Left cardiac atrium (tissue), 4 donors: Measurements from ENCODE around the gene KCNAB2. TPM values are rescaled to one million over a fixed set of nuclear protein-coding genes. Genes with fewer than 3 reads are reported as not detected.
"Not testable (repeated sequence)": the region's sequence is repeated elsewhere in the genome, so short reads cannot be mapped to it uniquely, and the experiment has no call there.

Experiments
- ATAC-seq, 2 donors: fragments of 200-7000 bp; cut with Tn5 transposase; one replicate each; pipeline ENCODE4 v1.9.1; 2020; ENCODE audit warnings: mild to moderate bottlenecking in 2 of 2, moderate library complexity in 2 of 2
- DNase-seq: peaks from one replicate; pipeline ENCODE4 v3.0.0-alpha.2; 2020
- intact Hi-C, 2 donors: fragments of 100-400 bp; cut with DNase I; formaldehyde crosslinking; loops; one replicate each; pipeline versions ENCODE4 v1.14.1 to v1.15.1; 2022 to 2023
- total RNA-seq, 2 donors: library from RNA; stranded (reverse); fragmentation: NEBNext Ultra II Directional; extraction: Animal tissue kit (Norgen Biotek cat#: 25700); gene quantifications; one replicate each; pipeline ENCODE4 v1.2.1, GENCODE V29; 2021
- donor health status: DM: no; HTN: yes; CAD: no.
- donor health status: DM: no; HTN: yes; CAD: no; lungs with severe emphysema.
- donor health status: DM: yes; HTN: yes; CAD: no.
- donor health status: Dilated cardiomyopathy.

The KCNAB2 gene
- total RNA-seq, 2 donors from 2014 or later = 13.2 to 14.7 TPM

GRCh38 chr1:6008696-6009095 is 37.0 kb upstream of the KCNAB2 start:
- ATAC-seq = no peak
- intact Hi-C loops = no loop called here
- DNase-seq = no peak

- DNase-seq (no peak), ATAC-seq (no peak)
- intact Hi-C loops = no loop called here
These were observed 36.3 kb upstream of the KCNAB2 start for GRCh38 chr1:6009120-6010040.

- ATAC-seq (no peak), DNase-seq (no peak)
- intact Hi-C loops = no loop called here
These were observed 35.1 kb upstream of the KCNAB2 start for GRCh38 chr1:6010554-6010953.

- intact Hi-C loops = no loop called here
- DNase-seq (no peak), ATAC-seq (no peak)
These were observed 34.3 kb upstream of the KCNAB2 start for GRCh38 chr1:6011161-6011945.

GRCh38 chr1:6011946-6012258 is 33.8 kb upstream of the KCNAB2 start:
- ATAC-seq (no peak), DNase-seq (no peak)
- intact Hi-C loops = no loop called here

- DNase-seq (peak; percentile 40), ATAC-seq (peak; percentile 17 to 23)
- intact Hi-C loops = no loop called here
These were observed 33.0 kb upstream of the KCNAB2 start for GRCh38 chr1:6012529-6013318.

GRCh38 chr1:6013491-6013890 is 32.2 kb upstream of the KCNAB2 start:
- intact Hi-C loops = no loop called here
- DNase-seq = no peak
- ATAC-seq = no peak

GRCh38 chr1:6014130-6014999 is 31.3 kb upstream of the KCNAB2 start:
- intact Hi-C loops = no loop called here
- ATAC-seq (peak; percentile 73 to 74), DNase-seq (peak; percentile 78)

- DNase-seq (no peak), ATAC-seq (peak in 1 of 2 donors; percentile 22)
- intact Hi-C loops = no loop called here
These were observed 29.4 kb upstream of the KCNAB2 start for GRCh38 chr1:6016191-6016865.

GRCh38 chr1:6017654-6018053 is 28.0 kb upstream of the KCNAB2 start:
- intact Hi-C loops = not testable (repeated sequence)

GRCh38 chr1:6019166-6019845 is 26.4 kb upstream of the KCNAB2 start:
- intact Hi-C loops = no loop called here
- no peak for ATAC-seq
- no peak for DNase-seq

More at GRCh38 chr1:6017654-6018053, 28.0 kb upstream of the KCNAB2 start:
- ATAC-seq, DNase-seq: not testable (repeated sequence)

GRCh38 chr1:6022193-6022592 is 23.5 kb upstream of the KCNAB2 start:
- intact Hi-C loops = no loop called here
- DNase-seq (no peak), ATAC-seq (no peak)

- no peak for ATAC-seq
- intact Hi-C loops = no loop called here
- no peak for DNase-seq
These were observed 22.3 kb upstream of the KCNAB2 start for GRCh38 chr1:6023346-6023745.

GRCh38 chr1:6024376-6024775 is 21.3 kb upstream of the KCNAB2 start:
- intact Hi-C loops = no loop called here
- ATAC-seq = no peak
- DNase-seq = no peak

GRCh38 chr1:6025269-6026094 is 20.2 kb upstream of the KCNAB2 start:
- intact Hi-C loops = no loop called here
- ATAC-seq (peak; percentile 6 to 77), DNase-seq (no peak)

- ATAC-seq (peak; percentile 91 to 93), DNase-seq (peak; percentile 84)
- intact Hi-C loops = no loop called here
These were observed 19.4 kb upstream of the KCNAB2 start for GRCh38 chr1:6026095-6026809.
